LNCAP (cell line): ENCODE results near the gene ARHGEF39.

Source experiments
- TF ChIP-seq, protein P1 (sequence below): fragments of 450-650 bp; IDR thresholded peaks from 2 replicates; pipeline ENCODE4 v1.5.1; 2017; ENCODE audit warnings: mild to moderate bottlenecking

ARHGEF39 gene

DNA sequence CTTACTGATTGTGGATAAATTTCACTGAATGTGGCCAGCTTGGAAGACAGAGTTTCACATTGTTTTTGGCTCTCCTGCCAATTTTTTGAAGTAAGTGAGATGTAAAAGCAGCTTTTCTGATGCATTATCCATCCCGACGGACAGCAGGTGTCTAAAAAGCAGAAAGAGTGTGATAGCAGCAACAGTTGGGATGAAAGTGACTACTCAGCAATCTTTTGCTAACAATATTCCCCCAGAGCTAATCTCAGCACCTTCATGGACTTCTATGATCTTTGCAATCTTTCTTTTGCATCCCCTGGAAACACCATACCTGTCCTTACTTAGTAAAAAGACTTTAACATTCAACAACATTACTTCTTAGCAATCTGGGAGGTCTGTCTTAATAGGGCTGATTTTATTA, 52.2 kb downstream of the ARHGEF39 start:
- TF ChIP-seq, protein P1, sequence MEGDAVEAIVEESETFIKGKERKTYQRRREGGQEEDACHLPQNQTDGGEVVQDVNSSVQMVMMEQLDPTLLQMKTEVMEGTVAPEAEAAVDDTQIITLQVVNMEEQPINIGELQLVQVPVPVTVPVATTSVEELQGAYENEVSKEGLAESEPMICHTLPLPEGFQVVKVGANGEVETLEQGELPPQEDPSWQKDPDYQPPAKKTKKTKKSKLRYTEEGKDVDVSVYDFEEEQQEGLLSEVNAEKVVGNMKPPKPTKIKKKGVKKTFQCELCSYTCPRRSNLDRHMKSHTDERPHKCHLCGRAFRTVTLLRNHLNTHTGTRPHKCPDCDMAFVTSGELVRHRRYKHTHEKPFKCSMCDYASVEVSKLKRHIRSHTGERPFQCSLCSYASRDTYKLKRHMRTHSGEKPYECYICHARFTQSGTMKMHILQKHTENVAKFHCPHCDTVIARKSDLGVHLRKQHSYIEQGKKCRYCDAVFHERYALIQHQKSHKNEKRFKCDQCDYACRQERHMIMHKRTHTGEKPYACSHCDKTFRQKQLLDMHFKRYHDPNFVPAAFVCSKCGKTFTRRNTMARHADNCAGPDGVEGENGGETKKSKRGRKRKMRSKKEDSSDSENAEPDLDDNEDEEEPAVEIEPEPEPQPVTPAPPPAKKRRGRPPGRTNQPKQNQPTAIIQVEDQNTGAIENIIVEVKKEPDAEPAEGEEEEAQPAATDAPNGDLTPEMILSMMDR = no peak

DNA sequence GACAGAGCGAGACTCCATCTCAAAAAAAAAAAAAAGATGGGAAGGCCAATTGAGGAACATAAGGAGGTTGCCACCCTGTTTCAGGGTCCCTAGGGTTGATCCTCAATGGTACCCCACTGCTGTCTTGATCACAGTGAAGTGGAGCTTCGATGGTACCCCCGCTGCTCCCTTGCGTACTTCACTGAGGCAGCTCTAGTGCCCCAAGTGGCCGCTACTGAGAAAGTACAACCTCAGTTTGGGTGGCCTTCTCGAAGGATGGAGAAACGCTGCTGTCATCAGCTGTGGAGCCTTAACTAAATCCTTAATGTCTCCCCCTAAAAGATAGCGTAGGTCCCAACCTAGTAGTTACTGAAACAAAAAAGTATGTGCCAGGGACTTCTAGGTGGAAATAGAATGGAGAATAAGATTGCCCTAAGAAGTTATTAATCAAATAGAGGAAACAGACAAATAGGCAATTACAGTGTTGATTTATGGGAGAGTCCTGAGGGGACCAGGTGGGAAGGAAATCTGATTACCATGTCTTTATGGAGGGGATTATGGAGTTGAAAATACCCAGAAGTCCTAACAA, 53.7 kb downstream of the ARHGEF39 start:
- TF ChIP-seq, protein P1 = peak; percentile 84

DNA sequence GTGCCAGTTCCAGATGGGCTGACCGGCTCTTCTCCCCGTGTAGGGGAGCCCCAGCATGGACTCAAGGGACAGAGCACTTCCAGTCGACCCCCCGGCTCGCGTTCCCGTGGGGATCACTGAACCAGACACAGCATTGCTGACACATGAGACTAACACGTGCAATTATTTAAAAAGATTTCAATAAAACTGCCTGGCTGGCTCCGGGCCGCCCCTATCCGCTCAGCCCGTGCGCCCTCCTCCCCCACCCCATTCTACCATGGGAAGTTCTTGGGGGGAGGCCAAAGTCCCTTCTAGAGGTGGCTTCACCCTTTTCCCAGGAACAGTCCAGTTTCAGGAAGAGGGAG, 55.2 kb downstream of the ARHGEF39 start:
- TF ChIP-seq, protein P1 = no peak
